Parathyroid adenoma (tissue), 2 donors: Measurements from ENCODE around the gene GFPT2.

Experiments used
- H2AFZ ChIP-seq: fragments of 300-600 bp; sonication (generic); one replicate; pipeline ENCODE4 v1.7.0; 2017; ENCODE audit warnings: antibody characterized with exemption, mild to moderate bottlenecking
- H3K27ac ChIP-seq: fragments of 300-600 bp; sonication (generic); one replicate; pipeline ENCODE4 v1.7.0; 2017
- H3K27me3 ChIP-seq: fragments of 300-600 bp; sonication (generic); one replicate; pipeline ENCODE4 v1.7.0; 2017; ENCODE audit warnings: low read length; ENCODE audit not compliant: control insufficient read depth, insufficient read depth
- H3K36me3 ChIP-seq: fragments of 300-600 bp; sonication (generic); one replicate; pipeline ENCODE4 v1.7.0; 2017; ENCODE audit warnings: low read length; ENCODE audit not compliant: control insufficient read depth, insufficient read depth
- H3K4me1 ChIP-seq: fragments of 300-600 bp; sonication (generic); one replicate; pipeline ENCODE4 v1.7.0; 2017; ENCODE audit warnings: control low read depth
- H3K4me2 ChIP-seq: fragments of 300-600 bp; sonication (generic); one replicate; pipeline ENCODE4 v1.7.0; 2017; ENCODE audit warnings: low read length
- H3K4me3 ChIP-seq: fragments of 300-600 bp; sonication (generic); one replicate; pipeline ENCODE4 v1.7.0; 2017; ENCODE audit warnings: low read depth, low read length
- H3K79me2 ChIP-seq: fragments of 300-600 bp; sonication (generic); one replicate; pipeline ENCODE4 v1.7.0; 2017; ENCODE audit warnings: control low read depth
- H3K9ac ChIP-seq: fragments of 300-600 bp; sonication (generic); one replicate; pipeline ENCODE4 v1.7.0; 2017; ENCODE audit warnings: mild to moderate bottlenecking
- H3K9me3 ChIP-seq: fragments of 300-600 bp; sonication (generic); one replicate; pipeline ENCODE4 v1.7.0; 2017; ENCODE audit warnings: low read length; ENCODE audit not compliant: control insufficient read depth
- CTCF ChIP-seq: fragments of 300-600 bp; sonication (generic); IDR thresholded peaks from one replicate; pipeline ENCODE4 v1.7.0; 2017; ENCODE audit warnings: antibody characterized with exemption, mild to moderate bottlenecking
- donor health status: primary hyperparathyroidism.

GFPT2 gene

GRCh38 chr5:180353048-180353979 is at the start of gene GFPT2:
GFPT2 (minus strand) TSS chr5:180353336; CDS start chr5:180353217, 119 bp downstream.
- H2AFZ ChIP-seq: peak within 1 kb of the TSS; percentile 96
- peak within 1 kb of the TSS; percentile 96 for H3K4me2 ChIP-seq
- no peaks in the 10 kb centered on the region for H3K36me3 ChIP-seq
- H3K79me2 ChIP-seq: no peaks in the 10 kb centered on the region
- no peaks in the 10 kb centered on the region for H3K4me1 ChIP-seq
- no peaks in the 10 kb centered on the region for H3K27me3 ChIP-seq
- peak within 1 kb of the TSS; percentile 74 for H3K4me3 ChIP-seq
- no peak for TF ChIP-seq CTCF
- no peak within 1 kb of the TSS for H3K27ac ChIP-seq
- H3K9me3 ChIP-seq: no peaks in the 10 kb centered on the region
- H3K9ac ChIP-seq: no peak within 1 kb of the TSS

GRCh38 chr5:180402716-180403115 is 49.6 kb upstream of the GFPT2 start:
- H3K9me3 ChIP-seq: no peaks in the 10 kb centered on the region

GRCh38 chr5:180401229-180401907 is 48.2 kb upstream of the GFPT2 start:
- TF ChIP-seq CTCF: no peak
- H3K79me2 ChIP-seq: no peaks in the 10 kb centered on the region

More at GRCh38 chr5:180402716-180403115, 49.6 kb upstream of the GFPT2 start:
- no peaks in the 10 kb centered on the region for H3K36me3 ChIP-seq
- no peaks in the 10 kb centered on the region for H3K27me3 ChIP-seq
- no peak overlapping the region for H3K27ac ChIP-seq
- no peak overlapping the region for H3K9ac ChIP-seq
- TF ChIP-seq CTCF: no peak
- H3K4me3 ChIP-seq: no peak overlapping the region
- H2AFZ ChIP-seq: no peak overlapping the region
- no peaks in the 10 kb centered on the region for H3K4me1 ChIP-seq
- H3K4me2 ChIP-seq: no peak overlapping the region
- no peaks in the 10 kb centered on the region for H3K79me2 ChIP-seq

GRCh38 chr5:180400416-180400815 is 47.3 kb upstream of the GFPT2 start:
- Histone ChIP-seq H3K27me3 (no peaks in the 10 kb centered on the region), H3K4me2 (no peak overlapping the region), H3K27ac (no peak overlapping the region), H3K9me3 (no peaks in the 10 kb centered on the region), H3K4me1 (no peaks in the 10 kb centered on the region), H2AFZ (no peak overlapping the region), H3K9ac (no peak overlapping the region), H3K4me3 (no peak overlapping the region), H3K79me2 (no peaks in the 10 kb centered on the region), H3K36me3 (no peaks in the 10 kb centered on the region)
- no peak for TF ChIP-seq CTCF

More at GRCh38 chr5:180401229-180401907, 48.2 kb upstream of the GFPT2 start:
- Histone ChIP-seq H3K4me2 (no peak overlapping the region), H3K4me1 (no peaks in the 10 kb centered on the region), H2AFZ (no peak overlapping the region), H3K27ac (no peak overlapping the region), H3K4me3 (no peak overlapping the region), H3K9ac (no peak overlapping the region), H3K36me3 (no peaks in the 10 kb centered on the region), H3K27me3 (no peaks in the 10 kb centered on the region), H3K9me3 (no peaks in the 10 kb centered on the region)
